ENCODE data around the gene MORF4L1. TPM values are rescaled to one million over a fixed set of nuclear protein-coding genes. Genes with fewer than 3 reads are reported as not detected.
"Not testable (repeated sequence)": the region's sequence is repeated elsewhere in the genome, so short reads cannot be mapped to it uniquely, and the experiment has no call there.

MORF4L1 gene
- polyA plus RNA-seq, 4 donors: 719 to 838 (median 801) TPM

- no peak for DNase-seq (ENCODE audit: low read depth in 4 of 4, low spot score in 3 of 4)
Observed at GRCh38 chr15:78898540-78898939, 25.9 kb downstream of the MORF4L1 start.

DNA sequence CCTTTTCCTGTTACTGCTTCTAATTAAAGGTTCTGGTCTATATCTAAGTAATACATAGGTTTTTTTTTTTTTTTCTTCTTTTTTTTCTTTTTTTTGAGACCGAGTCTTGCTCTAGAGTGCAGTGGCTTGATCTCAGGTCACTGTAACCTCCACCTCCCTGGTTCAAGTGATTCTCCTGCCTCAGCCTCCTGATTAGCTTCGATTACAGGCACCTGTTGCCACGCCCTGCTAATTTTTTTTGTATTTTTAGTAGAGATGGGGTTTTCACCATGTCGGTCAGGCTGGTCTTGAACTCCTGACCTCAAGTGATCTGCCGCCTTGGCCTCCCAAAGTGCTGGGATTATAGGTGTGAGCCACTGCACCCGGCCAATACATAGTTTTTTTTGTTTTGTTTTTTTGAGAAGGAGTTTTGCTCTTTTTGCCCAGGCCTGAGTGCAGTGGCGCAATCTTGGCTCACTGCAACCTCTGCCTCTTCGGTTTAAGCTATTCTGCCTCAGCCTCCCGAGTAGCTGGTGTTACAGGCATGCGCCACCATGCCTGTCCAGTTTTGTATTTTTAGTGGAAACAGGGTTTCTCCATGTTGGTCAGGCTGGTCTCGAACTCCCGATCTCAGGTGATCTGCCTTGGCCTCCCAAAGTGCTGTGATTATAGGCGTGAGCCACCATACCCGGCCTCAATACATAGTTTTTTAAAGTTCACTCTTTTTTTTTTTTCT is 28.3 kb downstream of the MORF4L1 start:
- not testable (repeated sequence) for DNase-seq (ENCODE audit: low read depth in 4 of 4, low spot score in 3 of 4)

DNA sequence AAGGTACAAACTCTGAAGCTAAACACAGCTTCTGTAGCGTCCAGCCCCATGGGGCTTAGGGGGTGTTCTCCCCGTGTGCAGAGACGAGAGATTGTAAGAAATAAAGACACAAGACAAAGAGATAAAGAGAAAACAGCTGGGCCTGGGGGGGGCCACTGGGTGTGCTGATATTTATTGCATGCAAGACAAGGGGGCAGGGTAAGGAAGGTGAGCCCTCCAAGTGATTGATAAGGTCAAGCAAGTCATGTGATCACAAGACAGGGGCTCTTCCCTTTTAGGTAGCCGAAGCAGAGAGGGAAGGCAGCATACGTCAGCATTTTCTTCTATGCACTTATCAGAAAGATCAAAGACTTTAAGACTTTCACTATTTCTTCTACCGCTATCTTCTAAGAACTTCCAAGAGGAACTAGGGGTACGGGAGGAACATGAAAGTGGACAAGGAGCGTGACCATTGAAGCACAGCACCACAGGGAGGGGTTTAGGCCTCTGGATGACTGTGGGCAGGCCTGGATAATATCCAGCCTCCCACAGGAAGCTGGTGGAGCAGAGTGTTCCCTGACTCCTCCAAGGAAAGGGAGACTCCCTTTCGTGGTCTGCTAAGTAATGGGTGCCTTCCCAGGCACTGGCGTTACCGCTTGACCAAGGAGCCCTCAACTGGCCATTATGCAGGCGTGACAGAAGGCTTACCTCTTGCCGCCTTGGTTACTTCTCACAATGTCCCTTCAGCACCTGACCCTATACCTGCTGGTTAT is 29.8 kb downstream of the MORF4L1 start:
- DNase-seq (ENCODE audit: low read depth in 4 of 4, low spot score in 3 of 4): not testable (repeated sequence)

DNA sequence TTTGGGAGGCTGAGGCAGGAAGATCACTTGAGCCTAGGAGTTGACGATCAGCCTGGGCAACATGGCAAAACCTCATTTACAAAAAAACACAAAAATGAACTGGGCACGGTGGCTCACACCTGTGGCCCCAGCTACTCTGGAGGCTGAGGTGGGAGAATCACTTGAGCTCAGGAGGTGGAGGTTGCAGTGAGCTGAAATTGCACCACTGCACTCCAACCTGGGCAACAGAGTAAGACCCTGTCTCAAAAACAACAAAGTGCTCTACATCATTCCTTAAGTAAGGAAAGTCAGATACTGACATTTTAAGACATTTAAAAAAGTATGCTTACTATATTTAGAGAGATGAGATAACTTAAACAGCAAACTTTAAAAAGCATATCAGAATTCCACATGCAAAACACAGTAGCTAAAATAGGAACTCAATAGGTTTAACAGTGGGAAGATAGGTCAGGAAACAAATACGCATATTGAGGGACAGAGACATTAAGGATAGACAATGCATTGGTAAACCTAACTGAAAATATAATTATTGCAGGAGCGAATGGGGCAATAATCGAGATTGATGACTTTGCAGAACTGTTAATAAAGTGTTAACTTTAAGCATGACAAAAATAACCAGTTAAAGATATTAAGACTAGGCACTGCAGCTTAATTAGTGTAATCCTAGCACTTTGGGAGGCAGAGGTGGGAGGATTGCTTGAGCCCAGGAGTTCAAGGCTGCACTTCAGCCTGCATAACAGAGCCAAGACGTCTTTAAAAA is 32.1 kb downstream of the MORF4L1 start:
- DNase-seq (ENCODE audit: low read depth in 4 of 4, low spot score in 3 of 4): no peak

- no peak for DNase-seq (ENCODE audit: low read depth in 4 of 4, low spot score in 3 of 4)
Observed at GRCh38 chr15:78906316-78906620, 33.6 kb downstream of the MORF4L1 start.

DNA sequence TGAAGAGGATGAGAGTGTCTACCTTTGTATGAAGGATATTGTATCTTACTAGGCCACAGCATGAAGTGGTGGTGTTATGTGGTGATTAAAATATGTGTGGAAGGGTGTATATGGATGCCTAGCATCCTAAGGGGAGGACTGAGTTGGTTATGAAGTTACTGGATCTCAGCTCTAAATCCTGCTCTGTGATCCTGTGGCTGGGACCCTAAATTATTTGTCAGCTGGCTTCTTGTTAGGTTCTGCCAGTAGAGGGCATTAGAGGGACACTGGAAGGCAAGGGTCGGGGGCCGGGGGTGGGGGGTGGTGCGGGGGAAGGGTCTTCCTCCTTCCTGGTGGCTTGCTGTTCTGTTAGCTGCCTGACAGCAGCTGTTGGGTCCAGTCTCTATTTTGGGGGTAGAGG is 34.9 kb downstream of the MORF4L1 start:
- no peak for DNase-seq (ENCODE audit: low read depth in 4 of 4, low spot score in 3 of 4)

DNA sequence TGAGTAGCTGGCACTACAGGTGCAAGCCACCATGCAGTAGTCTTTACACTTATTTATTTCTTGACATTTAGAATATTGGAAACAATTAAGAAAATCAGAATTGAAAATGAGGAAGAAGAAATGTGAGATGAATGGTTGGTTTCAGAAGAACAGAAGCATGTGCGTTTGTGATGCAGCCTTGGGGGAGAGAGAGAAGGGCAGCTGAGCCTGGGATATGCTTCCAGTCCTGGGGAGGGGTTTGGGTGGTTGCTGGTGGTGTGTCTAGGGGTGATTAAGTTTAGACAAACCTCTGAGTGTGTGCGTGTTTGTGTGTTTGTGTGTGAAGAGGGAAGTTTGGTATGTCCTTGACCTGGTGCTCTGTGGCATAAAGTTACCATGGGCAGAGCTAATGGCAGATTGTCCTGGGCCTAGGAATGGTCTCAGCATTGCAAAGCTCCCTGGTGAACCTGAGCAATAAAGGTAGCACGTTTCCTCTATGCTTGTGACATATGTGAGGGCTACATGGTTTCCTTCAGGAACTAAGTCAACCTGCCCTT is 36.5 kb downstream of the MORF4L1 start:
- DNase-seq (ENCODE audit: low read depth in 4 of 4, low spot score in 3 of 4): no peak

DNA sequence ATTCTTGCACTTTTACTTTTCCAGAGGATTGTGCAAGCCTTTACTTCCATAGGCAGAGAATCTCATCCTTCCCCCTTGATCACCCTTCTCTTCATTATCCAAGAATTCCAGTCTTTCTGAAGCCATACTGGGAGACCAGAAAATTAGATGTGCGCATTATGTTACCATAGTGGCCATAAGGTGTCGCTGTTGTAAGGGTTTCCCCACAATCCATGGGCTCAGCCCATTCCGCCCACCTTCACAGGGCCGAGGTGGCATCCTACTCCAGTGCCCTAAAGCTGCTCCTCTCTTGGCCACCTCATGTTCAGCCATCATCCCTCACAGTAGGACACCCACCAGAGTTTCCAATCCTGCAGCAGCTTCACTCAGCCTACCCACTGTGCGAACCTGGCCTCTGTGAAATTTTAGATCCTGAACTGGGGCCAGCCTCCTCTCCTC is 37.1 kb downstream of the MORF4L1 start:
- peak in 2 of 4 donors; percentile 28 to 34 for DNase-seq (ENCODE audit: low read depth in 4 of 4, low spot score in 3 of 4)

DNA sequence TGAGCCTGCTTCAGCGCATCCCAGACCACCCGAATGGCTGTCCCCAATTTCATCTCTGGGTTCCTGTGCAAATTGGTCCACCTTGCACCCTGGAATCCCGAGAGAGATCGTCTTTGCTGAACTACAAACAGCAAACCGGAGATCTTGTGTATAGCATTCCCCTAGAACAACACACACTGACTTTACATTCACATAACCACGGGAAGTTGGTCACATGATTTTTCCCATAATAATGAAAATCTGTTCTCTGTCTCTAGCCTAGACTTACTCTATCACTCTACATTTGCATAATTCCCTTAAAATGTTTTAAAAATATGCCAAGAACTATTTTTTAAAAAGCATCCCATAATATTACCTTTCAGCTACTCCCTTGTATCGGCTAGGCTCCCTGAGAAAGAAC is 37.6 kb downstream of the MORF4L1 start:
- DNase-seq (ENCODE audit: low read depth in 4 of 4, low spot score in 3 of 4): no peak

- no peak for DNase-seq (ENCODE audit: low read depth in 4 of 4, low spot score in 3 of 4)
Observed at GRCh38 chr15:78912316-78912715, 39.6 kb downstream of the MORF4L1 start.

- no peak for DNase-seq (ENCODE audit: low read depth in 4 of 4, low spot score in 3 of 4)
Observed at GRCh38 chr15:78913012-78913411, 40.3 kb downstream of the MORF4L1 start.

GRCh38 chr15:78914027-78914764 is 41.5 kb downstream of the MORF4L1 start:
- no peak for DNase-seq (ENCODE audit: low read depth in 4 of 4, low spot score in 3 of 4)

DNA sequence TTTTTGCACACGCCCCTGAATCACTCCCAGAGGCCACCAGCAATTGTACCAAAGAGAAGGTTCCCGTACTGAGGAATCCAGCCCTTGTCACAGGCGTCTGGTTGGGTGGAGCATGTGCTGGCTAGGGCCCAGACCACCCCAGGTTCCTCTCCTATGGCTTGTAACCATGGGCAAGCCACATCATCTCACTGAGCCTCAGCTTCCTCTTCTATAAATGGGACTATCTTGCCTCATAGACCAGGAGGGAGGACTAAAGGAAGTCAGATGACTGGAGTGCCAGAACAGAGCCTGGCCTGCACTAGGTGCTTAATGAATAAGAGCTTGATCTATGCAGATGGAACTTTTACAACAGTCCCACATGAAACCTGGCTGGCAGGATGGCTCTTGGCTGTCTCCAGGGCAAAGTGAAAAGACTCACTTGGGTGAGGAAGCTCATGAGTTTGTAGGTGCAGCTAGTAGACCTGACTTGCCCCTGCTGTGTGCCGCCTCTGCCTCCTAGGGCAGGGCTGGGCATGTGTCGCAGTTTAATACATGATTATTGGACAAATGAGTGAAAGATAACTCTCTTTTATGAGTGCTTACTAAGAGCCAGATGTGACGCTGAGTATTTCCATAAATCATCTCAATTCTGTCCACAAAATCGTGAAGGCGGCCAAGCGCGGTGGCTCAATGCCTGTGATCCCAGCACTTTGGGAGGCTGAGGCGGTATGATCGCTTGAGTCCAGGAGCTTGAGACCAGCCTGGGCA is 42.8 kb downstream of the MORF4L1 start:
- DNase-seq (ENCODE audit: low read depth in 4 of 4, low spot score in 3 of 4): no peak

DNA sequence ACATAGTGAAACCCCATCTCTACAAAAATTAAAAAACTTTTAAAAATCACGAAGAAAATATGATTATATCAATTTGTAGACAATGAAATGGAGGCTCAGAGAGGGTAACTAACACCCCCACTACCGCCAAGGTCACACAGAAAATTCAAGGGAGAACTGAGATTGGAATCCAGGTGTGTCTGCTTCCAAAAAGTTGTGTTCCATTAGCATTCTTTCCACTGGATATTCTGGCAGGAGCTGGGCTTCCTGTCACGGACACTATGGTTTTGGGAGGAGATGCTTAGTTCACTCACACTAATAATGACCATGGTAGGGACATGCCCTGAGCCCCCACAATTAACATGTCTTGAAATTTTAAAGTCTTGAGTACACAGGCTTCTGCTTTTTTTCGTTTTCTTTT is 43.4 kb downstream of the MORF4L1 start:
- no peak for DNase-seq (ENCODE audit: low read depth in 4 of 4, low spot score in 3 of 4)

DNA sequence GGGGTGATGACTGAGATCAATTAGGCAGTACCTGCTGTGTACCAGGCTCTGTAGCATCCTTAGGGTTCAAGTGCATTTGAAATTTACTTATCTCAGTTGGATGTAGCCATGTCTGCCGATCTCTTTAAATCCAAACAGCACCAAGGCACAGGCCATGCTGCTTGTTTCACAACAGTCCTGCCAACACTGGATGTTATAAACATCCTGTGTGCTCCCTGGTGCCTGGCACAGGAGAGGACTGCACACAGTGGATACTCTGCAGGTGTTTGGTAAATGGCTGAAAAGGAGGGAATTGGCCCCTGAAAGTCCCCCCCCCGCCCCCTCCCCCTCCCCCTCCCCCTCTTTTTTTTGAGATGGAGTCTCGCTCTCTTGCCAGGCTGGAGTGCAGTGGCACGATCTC is 45.2 kb downstream of the MORF4L1 start:
- no peak for DNase-seq (ENCODE audit: low read depth in 4 of 4, low spot score in 3 of 4)

DNA sequence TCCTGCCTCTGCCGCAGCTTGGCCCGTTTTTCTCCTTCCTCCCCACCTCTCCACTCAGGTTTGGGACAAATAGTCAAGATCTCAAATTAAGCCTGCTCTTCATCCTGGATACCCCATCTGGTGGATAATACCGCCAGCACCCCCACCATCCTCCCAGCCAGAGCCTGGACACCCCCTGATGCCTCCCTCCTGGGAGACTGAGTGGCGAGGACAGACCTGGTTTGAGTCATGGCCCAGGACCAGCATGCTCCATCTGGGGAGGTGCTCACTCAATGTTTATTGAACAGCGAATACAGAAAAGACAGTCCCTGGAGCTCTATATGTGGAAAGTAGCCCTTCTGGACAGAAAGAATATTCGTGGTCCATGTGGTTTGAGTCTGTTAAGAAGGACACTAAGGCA is 48.8 kb downstream of the MORF4L1 start:
- DNase-seq (ENCODE audit: low read depth in 4 of 4, low spot score in 3 of 4): no peak

- no peak for DNase-seq (ENCODE audit: low read depth in 4 of 4, low spot score in 3 of 4)
Observed at GRCh38 chr15:78921940-78922339, 49.2 kb downstream of the MORF4L1 start.

GRCh38 chr15:78922527-78922926 is 49.8 kb downstream of the MORF4L1 start:
- no peak for DNase-seq (ENCODE audit: low read depth in 4 of 4, low spot score in 3 of 4)

- no peak for DNase-seq (ENCODE audit: low read depth in 4 of 4, low spot score in 3 of 4)
Observed at GRCh38 chr15:78923015-78923414, 50.3 kb downstream of the MORF4L1 start.

Measured in right renal pelvis (tissue), 4 donors.